Ovary (tissue), 3 donors: Measurements from ENCODE around the gene IFNLR1.

Source experiments
- CTCF ChIP-seq, 3 donors: fragments of 450-650 bp in 2 of 3; fragments of 200-600 bp in 1 of 3; IDR thresholded peaks; one replicate each; pipeline versions ENCODE4 v1.5.1 to v1.8.0; 2016 to 2022; ENCODE audit warnings: antibody characterized with exemption in 3 of 3, mild to moderate bottlenecking in 1 of 3
- POLR2A ChIP-seq: fragments of 450-650 bp; IDR thresholded peaks from one replicate; pipeline ENCODE4 v1.6.1; 2017; ENCODE audit warnings: antibody characterized with exemption, mild to moderate bottlenecking, moderate library complexity
- donor health status: DM: no; HTN: no; CAD: no.

GRCh38 chr1:24233684-24234600, 46.9 kb upstream of the IFNLR1 start:
- TF ChIP-seq CTCF (IDR thresholded peaks at IDR 0.05) (no peak), POLR2A (no peak)
